ENCODE results near the gene NR4A1.

DNA sequence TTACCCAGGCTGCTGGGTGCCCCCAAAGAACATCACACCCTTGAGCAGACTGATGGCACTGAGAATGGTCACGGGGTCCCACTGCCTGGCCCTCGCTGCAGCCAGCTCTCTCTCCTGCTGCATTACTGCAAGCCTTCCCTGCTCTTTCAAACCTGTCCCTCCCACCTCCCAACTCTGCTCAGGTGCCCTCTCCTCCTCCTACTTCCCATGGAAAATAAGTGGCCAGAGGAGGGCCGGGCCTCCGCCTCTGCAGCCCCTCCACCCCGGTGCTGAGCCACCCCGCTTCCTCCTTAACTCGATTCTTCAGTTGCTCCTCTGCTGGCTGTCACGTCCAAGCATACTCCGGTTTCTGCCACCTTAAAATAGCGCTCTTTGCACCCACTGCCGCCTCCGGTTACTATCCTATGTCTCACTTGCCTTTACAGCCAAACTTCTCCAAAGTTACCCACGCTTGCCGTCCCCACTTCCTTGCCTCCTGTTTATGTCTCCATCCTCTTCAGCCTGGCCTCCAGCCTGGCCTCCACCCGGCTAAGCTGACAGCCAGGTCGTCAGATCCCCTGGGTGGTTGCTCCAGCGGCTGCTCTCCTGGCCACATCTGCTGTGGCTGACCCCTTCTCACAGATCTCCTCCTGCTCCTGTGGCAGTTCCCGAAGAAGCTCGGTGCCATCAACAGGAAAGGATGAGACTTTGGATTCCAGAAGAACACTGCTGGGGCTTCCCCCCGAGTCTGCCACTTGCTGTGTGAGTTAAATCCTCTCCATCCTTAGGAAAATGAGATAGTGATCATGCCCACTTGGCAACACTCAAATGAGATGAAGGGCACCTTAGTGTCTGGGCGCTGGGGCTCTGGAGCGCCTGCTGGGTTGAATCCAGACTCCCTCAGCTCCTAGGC, 35.9 kb downstream of the NR4A1 start:
- TF ChIP-seq, protein P1, sequence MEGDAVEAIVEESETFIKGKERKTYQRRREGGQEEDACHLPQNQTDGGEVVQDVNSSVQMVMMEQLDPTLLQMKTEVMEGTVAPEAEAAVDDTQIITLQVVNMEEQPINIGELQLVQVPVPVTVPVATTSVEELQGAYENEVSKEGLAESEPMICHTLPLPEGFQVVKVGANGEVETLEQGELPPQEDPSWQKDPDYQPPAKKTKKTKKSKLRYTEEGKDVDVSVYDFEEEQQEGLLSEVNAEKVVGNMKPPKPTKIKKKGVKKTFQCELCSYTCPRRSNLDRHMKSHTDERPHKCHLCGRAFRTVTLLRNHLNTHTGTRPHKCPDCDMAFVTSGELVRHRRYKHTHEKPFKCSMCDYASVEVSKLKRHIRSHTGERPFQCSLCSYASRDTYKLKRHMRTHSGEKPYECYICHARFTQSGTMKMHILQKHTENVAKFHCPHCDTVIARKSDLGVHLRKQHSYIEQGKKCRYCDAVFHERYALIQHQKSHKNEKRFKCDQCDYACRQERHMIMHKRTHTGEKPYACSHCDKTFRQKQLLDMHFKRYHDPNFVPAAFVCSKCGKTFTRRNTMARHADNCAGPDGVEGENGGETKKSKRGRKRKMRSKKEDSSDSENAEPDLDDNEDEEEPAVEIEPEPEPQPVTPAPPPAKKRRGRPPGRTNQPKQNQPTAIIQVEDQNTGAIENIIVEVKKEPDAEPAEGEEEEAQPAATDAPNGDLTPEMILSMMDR (IDR thresholded peaks at IDR 0.05; ENCODE audit: poor library complexity, severe bottlenecking): no peak
- TF ChIP-seq, protein P2, sequence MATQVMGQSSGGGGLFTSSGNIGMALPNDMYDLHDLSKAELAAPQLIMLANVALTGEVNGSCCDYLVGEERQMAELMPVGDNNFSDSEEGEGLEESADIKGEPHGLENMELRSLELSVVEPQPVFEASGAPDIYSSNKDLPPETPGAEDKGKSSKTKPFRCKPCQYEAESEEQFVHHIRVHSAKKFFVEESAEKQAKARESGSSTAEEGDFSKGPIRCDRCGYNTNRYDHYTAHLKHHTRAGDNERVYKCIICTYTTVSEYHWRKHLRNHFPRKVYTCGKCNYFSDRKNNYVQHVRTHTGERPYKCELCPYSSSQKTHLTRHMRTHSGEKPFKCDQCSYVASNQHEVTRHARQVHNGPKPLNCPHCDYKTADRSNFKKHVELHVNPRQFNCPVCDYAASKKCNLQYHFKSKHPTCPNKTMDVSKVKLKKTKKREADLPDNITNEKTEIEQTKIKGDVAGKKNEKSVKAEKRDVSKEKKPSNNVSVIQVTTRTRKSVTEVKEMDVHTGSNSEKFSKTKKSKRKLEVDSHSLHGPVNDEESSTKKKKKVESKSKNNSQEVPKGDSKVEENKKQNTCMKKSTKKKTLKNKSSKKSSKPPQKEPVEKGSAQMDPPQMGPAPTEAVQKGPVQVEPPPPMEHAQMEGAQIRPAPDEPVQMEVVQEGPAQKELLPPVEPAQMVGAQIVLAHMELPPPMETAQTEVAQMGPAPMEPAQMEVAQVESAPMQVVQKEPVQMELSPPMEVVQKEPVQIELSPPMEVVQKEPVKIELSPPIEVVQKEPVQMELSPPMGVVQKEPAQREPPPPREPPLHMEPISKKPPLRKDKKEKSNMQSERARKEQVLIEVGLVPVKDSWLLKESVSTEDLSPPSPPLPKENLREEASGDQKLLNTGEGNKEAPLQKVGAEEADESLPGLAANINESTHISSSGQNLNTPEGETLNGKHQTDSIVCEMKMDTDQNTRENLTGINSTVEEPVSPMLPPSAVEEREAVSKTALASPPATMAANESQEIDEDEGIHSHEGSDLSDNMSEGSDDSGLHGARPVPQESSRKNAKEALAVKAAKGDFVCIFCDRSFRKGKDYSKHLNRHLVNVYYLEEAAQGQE (IDR thresholded peaks at IDR 0.05; ENCODE audit: borderline replicate concordance): no peak
- no peak for TF ChIP-seq MXI1 (conservative IDR thresholded peaks at IDR 0.05; ENCODE audit: poor library complexity, severe bottlenecking)

Data from neural cell (in vitro differentiated cells).